ENCODE measurements around the gene PEPD.

Gene PEPD

DNA sequence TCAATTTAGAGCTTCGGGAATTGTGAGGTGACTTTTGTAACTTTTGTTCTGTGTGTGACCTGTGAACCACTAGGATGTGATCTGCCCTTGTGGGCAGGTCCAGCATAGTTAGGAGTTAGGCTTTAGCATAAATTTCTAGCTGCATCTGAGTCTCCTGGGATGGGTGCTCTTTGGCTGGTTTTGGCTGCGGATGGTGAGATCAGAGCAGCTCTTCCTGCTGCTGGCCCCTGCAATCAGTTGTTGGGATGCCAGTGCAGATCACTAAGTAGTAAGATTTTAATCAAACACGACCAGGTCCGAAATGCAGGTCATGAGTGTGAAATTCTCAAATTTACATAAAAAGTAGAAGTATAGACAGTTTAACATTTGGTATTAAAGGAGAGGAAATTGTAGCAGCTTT, 139.6 kb downstream of the PEPD start:
- no peaks in the 10 kb centered on the region for H3K4me1 ChIP-seq (ENCODE audit: control insufficient read depth in 1 of 2, insufficient read depth in 1 of 2, low read depth in 1 of 2, low read length in 1 of 2)
- H3K27ac ChIP-seq: no peak overlapping the region
- H3K36me3 ChIP-seq: peaks cover 8% of the 10 kb centered on the region
- H3K9me3 ChIP-seq: no peaks in the 10 kb centered on the region
- no peak overlapping the region for H3K4me3 ChIP-seq (ENCODE audit: low read depth in 1 of 2, low read length in 1 of 2)
- no peaks in the 10 kb centered on the region for H3K27me3 ChIP-seq
- TF ChIP-seq, protein P1, sequence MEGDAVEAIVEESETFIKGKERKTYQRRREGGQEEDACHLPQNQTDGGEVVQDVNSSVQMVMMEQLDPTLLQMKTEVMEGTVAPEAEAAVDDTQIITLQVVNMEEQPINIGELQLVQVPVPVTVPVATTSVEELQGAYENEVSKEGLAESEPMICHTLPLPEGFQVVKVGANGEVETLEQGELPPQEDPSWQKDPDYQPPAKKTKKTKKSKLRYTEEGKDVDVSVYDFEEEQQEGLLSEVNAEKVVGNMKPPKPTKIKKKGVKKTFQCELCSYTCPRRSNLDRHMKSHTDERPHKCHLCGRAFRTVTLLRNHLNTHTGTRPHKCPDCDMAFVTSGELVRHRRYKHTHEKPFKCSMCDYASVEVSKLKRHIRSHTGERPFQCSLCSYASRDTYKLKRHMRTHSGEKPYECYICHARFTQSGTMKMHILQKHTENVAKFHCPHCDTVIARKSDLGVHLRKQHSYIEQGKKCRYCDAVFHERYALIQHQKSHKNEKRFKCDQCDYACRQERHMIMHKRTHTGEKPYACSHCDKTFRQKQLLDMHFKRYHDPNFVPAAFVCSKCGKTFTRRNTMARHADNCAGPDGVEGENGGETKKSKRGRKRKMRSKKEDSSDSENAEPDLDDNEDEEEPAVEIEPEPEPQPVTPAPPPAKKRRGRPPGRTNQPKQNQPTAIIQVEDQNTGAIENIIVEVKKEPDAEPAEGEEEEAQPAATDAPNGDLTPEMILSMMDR (IDR thresholded peaks at IDR 0.05): no peak

DNA sequence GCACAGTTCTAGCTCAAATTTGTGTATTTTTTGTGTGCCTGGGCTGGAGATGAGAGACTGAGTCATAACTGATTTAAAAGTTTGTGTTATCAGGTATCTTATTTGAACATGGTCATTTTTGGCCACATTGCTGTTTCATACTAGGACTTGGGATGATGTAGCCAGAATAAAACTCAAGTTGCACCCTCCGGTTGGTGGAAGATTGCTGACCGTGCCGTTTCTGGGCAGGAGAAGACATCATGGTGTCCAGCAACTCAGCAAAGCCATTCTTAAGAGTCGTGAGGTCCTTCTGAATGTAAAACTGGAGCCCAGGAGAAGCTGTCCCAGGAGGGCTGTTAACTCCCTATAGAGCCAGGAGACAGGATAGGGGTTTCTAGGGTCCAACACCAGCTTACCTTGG, 140.5 kb downstream of the PEPD start:
- TF ChIP-seq, protein P1 (IDR thresholded peaks at IDR 0.05): no peak
- Histone ChIP-seq H3K27me3 (no peaks in the 10 kb centered on the region), H3K4me3 (ENCODE audit: low read depth in 1 of 2, low read length in 1 of 2) (no peak overlapping the region), H3K36me3 (peaks cover 8% of the 10 kb centered on the region), H3K9me3 (no peaks in the 10 kb centered on the region), H3K27ac (no peak overlapping the region), H3K4me1 (ENCODE audit: control insufficient read depth in 1 of 2, insufficient read depth in 1 of 2, low read depth in 1 of 2, low read length in 1 of 2) (no peaks in the 10 kb centered on the region)

DNA sequence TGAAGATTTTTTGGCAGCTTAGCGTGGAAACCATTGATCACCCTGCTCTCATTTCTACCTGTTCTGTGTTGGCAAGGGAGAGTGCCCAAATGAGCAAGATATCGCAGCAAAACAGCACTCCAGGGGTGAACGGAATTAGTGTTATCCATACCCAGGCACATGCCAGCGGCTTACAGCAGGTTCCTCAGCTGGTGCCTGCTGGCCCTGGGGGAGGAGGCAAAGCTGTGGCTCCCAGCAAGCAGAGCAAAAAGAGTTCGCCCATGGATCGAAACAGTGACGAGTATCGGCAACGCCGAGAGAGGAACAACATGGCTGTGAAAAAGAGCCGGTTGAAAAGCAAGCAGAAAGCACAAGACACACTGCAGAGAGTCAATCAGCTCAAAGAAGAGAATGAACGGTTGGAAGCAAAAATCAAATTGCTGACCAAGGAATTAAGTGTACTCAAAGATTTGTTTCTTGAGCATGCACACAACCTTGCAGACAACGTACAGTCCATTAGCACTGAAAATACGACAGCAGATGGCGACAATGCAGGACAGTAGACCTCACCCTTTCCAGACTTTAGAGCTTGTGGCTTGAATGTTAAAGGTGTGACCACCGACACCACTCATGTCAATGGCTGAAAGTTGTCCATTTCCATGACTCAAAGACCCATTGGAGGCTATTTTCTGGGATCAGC, 142.3 kb downstream of the PEPD start:
- H3K4me3 ChIP-seq (ENCODE audit: low read depth in 1 of 2, low read length in 1 of 2): no peak overlapping the region
- peaks cover 7 to 9% of the 10 kb centered on the region in 2 experiments for H3K4me1 ChIP-seq (ENCODE audit: control insufficient read depth in 1 of 2, insufficient read depth in 1 of 2, low read depth in 1 of 2, low read length in 1 of 2)
- H3K27me3 ChIP-seq: no peaks in the 10 kb centered on the region
- no peak overlapping the region for H3K27ac ChIP-seq
- TF ChIP-seq, protein P1 (IDR thresholded peaks at IDR 0.05): no peak
- no peaks in the 10 kb centered on the region for H3K9me3 ChIP-seq
- H3K36me3 ChIP-seq: peaks cover 8% of the 10 kb centered on the region

DNA sequence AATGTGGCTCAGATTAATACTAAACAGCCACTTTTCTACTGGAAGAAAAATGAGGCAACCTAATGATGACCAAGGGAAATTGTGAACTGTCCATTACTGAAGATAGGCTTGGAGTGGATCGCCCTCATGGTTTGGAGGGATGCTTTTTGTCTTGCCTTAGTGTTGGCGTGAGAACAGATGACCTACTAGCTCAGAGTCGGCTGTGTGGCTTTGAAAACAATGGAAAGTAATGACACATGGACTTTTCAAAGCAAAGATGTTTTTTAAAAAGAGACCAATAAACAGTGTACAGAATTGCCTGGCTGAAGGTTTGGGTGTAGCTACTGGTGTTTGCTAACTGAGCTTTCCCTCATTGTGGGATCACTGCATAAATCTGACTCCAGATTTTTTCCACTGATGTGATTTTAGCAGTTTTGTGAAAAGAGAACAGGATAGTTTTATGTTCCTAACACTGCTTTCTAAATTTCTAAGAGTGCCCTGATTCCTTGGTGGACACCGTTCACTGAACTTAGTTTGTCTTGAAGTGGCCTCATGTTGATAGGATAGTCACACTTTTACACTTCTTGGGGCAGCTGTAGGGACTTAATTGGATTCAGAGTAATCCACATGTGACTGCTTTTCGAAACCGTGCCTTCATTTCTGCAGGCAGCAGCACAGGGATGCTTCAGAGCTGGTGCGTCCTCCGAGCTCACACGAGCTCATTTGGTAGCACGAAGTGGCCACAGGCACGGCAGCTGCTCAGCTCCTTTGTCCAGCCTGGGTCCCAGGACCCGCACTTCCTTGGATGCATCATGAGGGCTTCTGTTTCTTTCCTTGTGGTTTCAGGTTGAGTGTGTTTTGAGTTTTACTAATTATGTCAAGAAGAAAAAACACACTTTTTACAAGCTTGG, 143.8 kb downstream of the PEPD start:
- Histone ChIP-seq H3K27ac (no peak overlapping the region), H3K36me3 (peaks cover 8% of the 10 kb centered on the region), H3K4me3 (ENCODE audit: low read depth in 1 of 2, low read length in 1 of 2) (no peak overlapping the region), H3K27me3 (no peaks in the 10 kb centered on the region), H3K9me3 (no peaks in the 10 kb centered on the region), H3K4me1 (ENCODE audit: control insufficient read depth in 1 of 2, insufficient read depth in 1 of 2, low read depth in 1 of 2, low read length in 1 of 2) (peaks cover 9 to 14% of the 10 kb centered on the region in 2 experiments)
- TF ChIP-seq, protein P1 (IDR thresholded peaks at IDR 0.05): no peak

DNA sequence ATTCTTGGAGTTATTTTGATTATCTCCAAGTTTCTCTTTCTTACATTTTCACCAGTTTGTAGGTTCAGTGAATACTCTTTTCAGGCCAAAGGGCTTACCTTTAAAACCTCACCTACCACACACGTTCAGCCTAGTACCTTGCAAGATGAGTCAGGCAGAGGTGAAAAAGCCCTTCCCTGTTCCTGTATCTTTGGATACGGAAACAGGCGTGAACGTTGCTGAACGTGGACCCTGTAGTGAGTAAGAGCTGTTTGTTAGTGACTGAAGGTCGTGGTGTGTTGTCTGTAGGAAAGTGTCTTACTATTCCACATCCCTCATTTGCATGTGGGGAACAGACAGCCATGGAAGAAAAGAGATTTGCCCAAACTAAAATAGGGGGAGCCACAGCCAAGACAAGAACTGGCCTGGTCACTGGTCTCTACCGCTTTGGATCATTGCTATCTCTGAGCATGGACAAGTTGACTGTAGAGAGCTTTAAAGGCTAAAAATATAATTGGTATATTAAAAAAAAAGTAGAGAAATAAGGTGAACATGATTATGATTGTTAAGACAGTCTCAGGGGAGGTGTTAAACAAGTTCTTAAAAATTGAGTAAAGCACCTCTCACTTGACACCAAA, 144.5 kb downstream of the PEPD start:
- no peak overlapping the region for H3K4me3 ChIP-seq (ENCODE audit: low read depth in 1 of 2, low read length in 1 of 2)
- H3K36me3 ChIP-seq: peaks cover 8% of the 10 kb centered on the region
- H3K9me3 ChIP-seq: no peaks in the 10 kb centered on the region
- no peaks in the 10 kb centered on the region for H3K27me3 ChIP-seq
- peaks cover 11 to 19% of the 10 kb centered on the region in 2 experiments for H3K4me1 ChIP-seq (ENCODE audit: control insufficient read depth in 1 of 2, insufficient read depth in 1 of 2, low read depth in 1 of 2, low read length in 1 of 2)
- TF ChIP-seq, protein P1 (IDR thresholded peaks at IDR 0.05): no peak
- no peak overlapping the region for H3K27ac ChIP-seq
